SU-DHL-6 (cell line): ENCODE results near the gene CDKAL1.

ENCODE experiments used
- H2AFZ ChIP-seq: fragments of 200-600 bp; sonication (generic); 2 replicates; pipeline ENCODE4 v1.6.1; 2014; ENCODE audit warnings: low read depth, mild to moderate bottlenecking, moderate library complexity, mixed read lengths, antibody characterized with exemption, low read length; ENCODE audit not compliant: severe bottlenecking
- H3F3A ChIP-seq: fragments of 200-600 bp; shearing (Covaris generic); 2 replicates; pipeline ENCODE4 v1.6.0; 2016; ENCODE audit warnings: antibody characterized with exemption, mild to moderate bottlenecking; ENCODE audit not compliant: insufficient read depth
- H3K27ac ChIP-seq: fragments of 200-600 bp; sonication (generic); 2 replicates; pipeline ENCODE4 v1.5.1; 2016; ENCODE audit warnings: low read depth, mild to moderate bottlenecking, low read length, moderate library complexity, mixed read lengths
- H3K27me3 ChIP-seq: fragments of 200-600 bp; sonication (generic), shearing (Covaris generic); 2 replicates; pipeline ENCODE4 v1.6.0; 2014; ENCODE audit warnings: mild to moderate bottlenecking, low read length
- H3K36me3 ChIP-seq: fragments of 200-600 bp; sonication (generic); 2 replicates; pipeline ENCODE4 v1.6.1; 2014; ENCODE audit warnings: mild to moderate bottlenecking, low read length, mixed read lengths
- H3K4me2 ChIP-seq: fragments of 300-600, 200-600 bp; shearing (Covaris generic), sonication (generic); 2 replicates; pipeline ENCODE4 v1.6.0; 2014; ENCODE audit warnings: low read length, low read depth, mild to moderate bottlenecking; ENCODE audit not compliant: poor library complexity, severe bottlenecking
- H3K4me3 ChIP-seq: fragments of 200-600 bp; sonication (generic); 2 replicates; pipeline ENCODE4 v1.5.1; 2014; ENCODE audit warnings: antibody characterized with exemption, low read length, mild to moderate bottlenecking, mixed read lengths; ENCODE audit not compliant: insufficient read depth, poor library complexity, severe bottlenecking
- H3K79me2 ChIP-seq: fragments of 200-600 bp; sonication (generic); 2 replicates; pipeline ENCODE4 v1.6.1; 2014; ENCODE audit warnings: mild to moderate bottlenecking, low read length, moderate library complexity; ENCODE audit not compliant: insufficient read depth
- H3K9ac ChIP-seq: fragments of 200-600 bp; sonication (generic); 2 replicates; pipeline ENCODE4 v1.7.0; 2014; ENCODE audit warnings: mild to moderate bottlenecking, low read length
- H3K9me2 ChIP-seq: fragments of 200-600 bp; sonication (generic); replicated peaks from 2 replicates; pipeline ENCODE4 v1.6.1; 2014; ENCODE audit warnings: low read length; ENCODE audit not compliant: insufficient read depth
- H3K9me3 ChIP-seq: fragments of 200-600 bp; sonication (generic); 2 replicates; pipeline ENCODE4 v1.6.1; 2014; ENCODE audit warnings: low read length, mixed read lengths; ENCODE audit not compliant: insufficient read depth
- H4K20me1 ChIP-seq: fragments of 200-600 bp; sonication (generic); 2 replicates; pipeline ENCODE4 v1.6.1; 2014; ENCODE audit warnings: low read depth, mild to moderate bottlenecking, antibody characterized with exemption, low read length, moderate library complexity, mixed read lengths
- CTCF ChIP-seq: fragments of 200-600 bp; sonication (generic); IDR thresholded peaks from one replicate; pipeline ENCODE4 v1.5.1; 2017; ENCODE audit warnings: antibody characterized with exemption, mild to moderate bottlenecking, low read length, moderate library complexity; ENCODE audit not compliant: insufficient read depth, poor library complexity, severe bottlenecking
- EZH2phosphoT487 ChIP-seq: fragments of 200-600 bp; sonication (generic), shearing (Covaris generic); conservative IDR thresholded peaks from 2 replicates; pipeline ENCODE4 v1.6.1; 2018; ENCODE audit warnings: mild to moderate bottlenecking, antibody characterized with exemption, low read length, moderate library complexity, mixed read lengths

The CDKAL1 gene

GRCh38 chr6:20933057-20933788 lies 399.0 kb downstream of the CDKAL1 start:
- Histone ChIP-seq H4K20me1 (no peaks in the 10 kb centered on the region), H3K4me3 (no peak overlapping the region), H3K4me2 (no peak overlapping the region), H3K27ac (no peak overlapping the region), H3K9ac (no peak overlapping the region), H3K36me3 (no peaks in the 10 kb centered on the region), H2AFZ (no peak overlapping the region), H3F3A (no peaks in the 10 kb centered on the region), H3K79me2 (no peaks in the 10 kb centered on the region), H3K9me3 (no peaks in the 10 kb centered on the region), H3K27me3 (no peaks in the 10 kb centered on the region), H3K9me2 (no peaks in the 10 kb centered on the region)
- TF ChIP-seq CTCF (no peak), EZH2phosphoT487 (no peak)

- Histone ChIP-seq H4K20me1 (no peaks in the 10 kb centered on the region), H3K27ac (no peak overlapping the region), H3K36me3 (peaks cover 6% of the 10 kb centered on the region; the same call in 1 of the 2 replicates), H3K27me3 (no peaks in the 10 kb centered on the region), H3K9me3 (no peaks in the 10 kb centered on the region), H3K4me3 (no peak overlapping the region), H3K9ac (no peak overlapping the region), H3K9me2 (no peaks in the 10 kb centered on the region), H3F3A (no peaks in the 10 kb centered on the region), H3K79me2 (no peaks in the 10 kb centered on the region), H3K4me2 (no peak overlapping the region), H2AFZ (no peak overlapping the region)
- TF ChIP-seq CTCF, result no peak
- no peak for TF ChIP-seq EZH2phosphoT487
Observed at GRCh38 chr6:20936949-20937348, 402.7 kb downstream of the CDKAL1 start.

- Histone ChIP-seq H2AFZ (no peak overlapping the region), H4K20me1 (no peaks in the 10 kb centered on the region), H3K27ac (no peak overlapping the region), H3K79me2 (no peaks in the 10 kb centered on the region), H3K9me2 (no peaks in the 10 kb centered on the region), H3K9ac (no peak overlapping the region), H3K27me3 (no peaks in the 10 kb centered on the region), H3K4me3 (no peak overlapping the region), H3K36me3 (peaks cover 6% of the 10 kb centered on the region; the same call in 1 of the 2 replicates), H3K4me2 (no peak overlapping the region), H3K9me3 (peaks cover 7% of the 10 kb centered on the region; the same call in 1 of the 2 replicates), H3F3A (no peaks in the 10 kb centered on the region)
- TF ChIP-seq EZH2phosphoT487 (no peak), CTCF (no peak)
Observed at GRCh38 chr6:20939161-20939775, 405.0 kb downstream of the CDKAL1 start.
